GM12872 (cell line): Measurements from ENCODE around the gene RTN4R.

Source experiments
- CTCF ChIP-seq: IDR thresholded peaks from 3 replicates; pipeline ENCODE4 v1.5.1; 2011; ENCODE audit warnings: low read depth, mild to moderate bottlenecking, low read length, moderate library complexity; ENCODE audit not compliant: insufficient read depth

Gene RTN4R

GRCh38 chr22:20212754-20213699, 55.1 kb downstream of the RTN4R start:
- TF ChIP-seq CTCF, result no peak

- TF ChIP-seq CTCF, result no peak
These were observed 55.9 kb downstream of the RTN4R start for GRCh38 chr22:20211997-20212753.

GRCh38 chr22:20211409-20211996, 56.6 kb downstream of the RTN4R start:
- no peak for TF ChIP-seq CTCF

- TF ChIP-seq CTCF, result no peak
These were observed 57.6 kb downstream of the RTN4R start for GRCh38 chr22:20210473-20211059.

- TF ChIP-seq CTCF, result no peak
These were observed 58.3 kb downstream of the RTN4R start for GRCh38 chr22:20209761-20210250.

- TF ChIP-seq CTCF, result no peak
These were observed 59.3 kb downstream of the RTN4R start for GRCh38 chr22:20208713-20209310.
